Rectal smooth muscle tissue (tissue), 1 donor: ENCODE data around the gene BMAL1.

ENCODE experiments used
- H3K27ac ChIP-seq: one replicate; pipeline ENCODE4 v1.7.0; 2013; ENCODE audit warnings: low read depth, low read length, inconsistent platforms
- H3K27me3 ChIP-seq: one replicate; pipeline ENCODE4 v1.7.0; 2013; ENCODE audit warnings: low read length; ENCODE audit not compliant: control insufficient read depth, insufficient read depth
- H3K36me3 ChIP-seq: one replicate; pipeline ENCODE4 v1.7.0; 2013; ENCODE audit warnings: low read length; ENCODE audit not compliant: control insufficient read depth, insufficient read depth
- H3K4me1 ChIP-seq: one replicate; pipeline ENCODE4 v1.7.0; 2013; ENCODE audit warnings: low read length; ENCODE audit not compliant: control insufficient read depth, insufficient read depth
- H3K4me3 ChIP-seq: one replicate; pipeline ENCODE4 v1.7.0; 2013; ENCODE audit warnings: low read length
- H3K9ac ChIP-seq: one replicate; pipeline ENCODE4 v1.7.0; 2013; ENCODE audit warnings: low read length

Gene BMAL1

DNA sequence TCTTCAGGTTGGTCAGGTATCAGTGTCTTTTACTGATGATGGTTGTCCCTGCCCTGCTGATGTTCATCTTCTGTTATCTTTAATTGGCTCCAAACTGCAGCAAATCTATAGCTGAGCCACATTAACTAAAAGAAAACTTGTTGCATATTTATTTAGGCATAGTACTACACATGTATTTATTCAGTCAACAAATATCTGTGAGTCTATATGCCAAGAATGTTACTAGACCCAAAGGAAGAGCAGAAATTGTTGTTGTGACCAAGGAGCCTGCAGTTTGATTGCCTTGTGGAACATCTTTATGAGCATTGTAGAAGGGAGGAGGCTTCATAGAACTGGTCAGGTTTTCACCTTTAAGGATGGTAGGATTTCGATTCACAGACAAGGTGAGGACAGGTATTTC is 10.1 kb downstream of the BMAL1 start:
- H3K4me3 ChIP-seq, result no peak overlapping the region
- H3K4me1 ChIP-seq, result no peaks in the 10 kb centered on the region
- no peaks in the 10 kb centered on the region for H3K36me3 ChIP-seq
- H3K27ac ChIP-seq, result no peak overlapping the region
- no peak overlapping the region for H3K9ac ChIP-seq
- no peaks in the 10 kb centered on the region for H3K27me3 ChIP-seq

DNA sequence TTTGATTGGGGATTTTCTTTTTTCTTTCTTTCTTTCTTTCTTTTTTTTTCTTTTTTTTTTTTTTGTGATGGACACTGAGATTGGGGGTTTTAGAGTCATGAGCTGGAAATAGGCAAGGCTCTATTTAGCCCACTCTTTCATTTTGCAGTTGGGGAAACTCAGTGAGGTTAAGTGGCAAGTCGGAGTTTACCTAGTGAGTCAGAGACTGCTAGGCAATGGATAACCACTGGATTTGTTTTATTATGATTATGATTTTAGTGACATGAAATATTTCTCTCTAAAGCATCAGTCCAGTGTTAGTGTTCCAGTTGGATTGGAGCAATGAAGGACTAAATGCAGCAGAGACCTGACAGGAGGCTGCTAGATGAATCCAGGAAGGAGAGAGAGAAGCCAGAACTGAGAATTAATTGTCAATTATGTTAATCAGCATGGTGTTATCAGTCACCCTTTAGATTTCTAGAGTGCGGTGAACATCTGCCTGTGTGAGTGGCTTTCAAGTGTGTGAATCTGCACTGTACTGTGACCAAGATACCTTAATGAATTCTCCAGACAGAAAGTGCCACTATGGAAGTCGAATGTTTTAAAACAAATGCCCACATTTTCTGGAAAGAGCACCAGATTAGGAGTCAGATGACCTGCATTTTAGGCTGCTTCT is 10.9 kb downstream of the BMAL1 start:
- no peak overlapping the region for H3K4me3 ChIP-seq
- H3K27me3 ChIP-seq, result no peaks in the 10 kb centered on the region
- no peaks in the 10 kb centered on the region for H3K36me3 ChIP-seq
- no peak overlapping the region for H3K27ac ChIP-seq
- H3K4me1 ChIP-seq, result no peaks in the 10 kb centered on the region
- H3K9ac ChIP-seq, result no peak overlapping the region

DNA sequence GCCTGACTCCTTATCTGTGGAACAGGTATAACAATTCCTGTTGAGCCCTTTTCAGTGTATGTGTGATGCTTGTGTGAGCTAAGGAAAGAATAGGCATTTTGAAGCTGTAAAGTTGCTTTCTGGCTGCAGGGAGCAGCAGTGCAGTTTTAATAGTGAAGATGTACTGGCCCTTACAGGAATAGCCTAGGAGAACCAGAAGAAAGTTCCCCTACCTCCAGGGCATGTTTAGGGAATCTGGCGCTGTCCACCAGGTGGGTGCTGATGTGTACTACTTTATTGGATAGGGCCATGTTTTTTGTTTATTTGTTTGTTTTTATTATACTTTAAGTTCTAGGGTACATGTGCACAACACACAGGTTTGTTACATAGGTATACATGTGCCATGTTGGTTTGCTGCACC is 11.5 kb downstream of the BMAL1 start:
- no peak overlapping the region for H3K9ac ChIP-seq
- H3K36me3 ChIP-seq, result no peaks in the 10 kb centered on the region
- no peak overlapping the region for H3K4me3 ChIP-seq
- H3K27me3 ChIP-seq, result no peaks in the 10 kb centered on the region
- H3K4me1 ChIP-seq, result no peaks in the 10 kb centered on the region
- H3K27ac ChIP-seq, result no peak overlapping the region

DNA sequence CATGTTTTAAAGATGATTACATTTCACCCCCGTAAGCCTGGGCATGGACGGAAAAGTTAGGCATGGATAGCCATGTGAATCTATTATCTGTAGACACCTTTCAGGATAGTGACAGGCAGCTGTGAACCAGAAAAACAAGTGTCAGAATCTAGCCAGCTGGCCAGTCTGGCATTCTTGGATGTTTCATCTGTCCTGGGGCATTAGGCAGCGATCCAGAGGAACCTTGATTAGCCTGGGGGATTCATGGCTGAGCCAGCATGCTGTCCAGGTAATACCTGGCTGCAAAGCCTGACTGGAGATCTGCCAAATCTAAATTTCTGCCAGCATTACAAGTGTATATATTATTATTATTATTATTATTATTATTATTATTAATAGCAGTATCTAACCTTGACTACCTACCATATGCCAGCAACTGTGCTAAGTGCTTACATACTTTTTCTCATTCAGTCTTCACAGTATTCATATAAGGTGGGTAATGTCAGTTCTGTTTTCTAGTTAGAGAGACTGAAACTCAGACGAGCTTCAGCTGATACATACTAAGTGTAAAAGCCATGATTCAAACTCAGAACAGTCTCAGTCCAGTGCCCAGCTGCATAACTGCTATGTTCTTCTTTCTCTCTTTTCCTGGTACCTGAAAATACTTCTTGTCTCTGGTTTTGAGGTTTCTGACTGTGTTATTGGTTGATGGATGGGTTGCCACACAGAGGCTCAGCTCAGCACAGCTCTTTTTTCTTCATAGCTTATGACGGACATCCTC is 12.8 kb downstream of the BMAL1 start:
- H3K4me3 ChIP-seq, result no peak overlapping the region
- H3K36me3 ChIP-seq, result no peaks in the 10 kb centered on the region
- no peak overlapping the region for H3K27ac ChIP-seq
- H3K27me3 ChIP-seq, result no peaks in the 10 kb centered on the region
- no peaks in the 10 kb centered on the region for H3K4me1 ChIP-seq
- no peak overlapping the region for H3K9ac ChIP-seq

DNA sequence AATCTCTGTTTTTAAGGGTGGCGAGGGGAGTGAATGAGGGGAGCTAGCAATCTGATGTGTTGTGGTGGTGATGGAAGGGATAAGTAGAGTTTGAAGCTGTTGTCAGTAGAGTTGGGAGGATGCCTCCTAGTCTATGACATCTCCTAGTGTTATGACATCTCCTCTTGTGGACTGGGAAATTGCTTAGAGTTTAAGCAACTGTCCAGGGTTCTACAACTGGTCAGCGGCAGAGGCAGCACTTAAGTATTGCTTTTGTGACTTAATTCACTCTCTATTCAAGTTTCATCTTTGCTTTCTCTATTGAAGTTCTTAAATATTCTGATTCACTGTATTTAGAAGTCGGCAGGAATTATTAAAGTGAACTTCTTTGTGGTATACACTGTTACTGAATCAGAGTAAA is 13.8 kb downstream of the BMAL1 start:
- Histone ChIP-seq H3K27ac (no peak overlapping the region), H3K4me3 (no peak overlapping the region), H3K9ac (no peak overlapping the region), H3K4me1 (no peaks in the 10 kb centered on the region), H3K27me3 (no peaks in the 10 kb centered on the region), H3K36me3 (no peaks in the 10 kb centered on the region)

DNA sequence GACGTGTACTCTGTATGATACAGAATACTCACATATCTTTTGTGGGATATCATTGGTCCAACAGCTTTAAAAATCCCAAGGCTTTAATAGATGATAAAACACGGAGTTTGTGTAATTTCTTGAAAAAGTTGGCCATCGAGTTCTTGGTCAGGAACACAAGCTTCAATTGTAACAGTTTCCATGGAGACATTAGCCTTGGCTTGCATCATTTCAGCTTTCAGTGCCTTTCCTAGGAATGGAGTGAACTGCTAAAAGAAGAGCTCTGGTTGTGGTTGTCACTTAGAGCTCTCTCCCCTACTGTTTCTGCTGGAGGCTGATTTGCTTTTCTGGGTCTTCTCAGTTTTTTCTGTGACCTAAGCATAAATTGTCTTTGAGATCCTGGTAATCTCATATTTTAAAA is 14.2 kb downstream of the BMAL1 start:
- H3K4me3 ChIP-seq, result no peak overlapping the region
- H3K27ac ChIP-seq, result no peak overlapping the region
- no peak overlapping the region for H3K9ac ChIP-seq
- no peaks in the 10 kb centered on the region for H3K27me3 ChIP-seq
- no peaks in the 10 kb centered on the region for H3K4me1 ChIP-seq
- no peaks in the 10 kb centered on the region for H3K36me3 ChIP-seq

DNA sequence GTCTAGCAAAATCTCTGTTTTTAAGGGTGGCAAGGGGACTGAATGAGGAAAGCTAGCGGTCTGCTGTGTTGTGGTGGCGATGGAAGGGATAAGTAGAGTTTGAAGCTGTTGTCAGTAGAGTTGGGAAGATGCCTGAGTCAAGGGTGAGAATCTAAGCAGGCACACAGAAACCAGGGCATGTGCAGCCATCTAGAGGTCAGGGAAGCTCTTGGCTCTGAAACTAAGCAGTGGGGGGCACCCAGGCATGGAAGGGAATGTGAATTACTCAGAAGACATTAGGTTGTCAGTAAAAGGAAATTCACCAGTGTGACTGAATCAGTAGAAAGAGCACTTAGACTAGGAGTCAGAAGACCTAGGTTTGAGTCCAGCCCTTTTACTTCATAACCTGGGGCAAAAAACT is 15.4 kb downstream of the BMAL1 start:
- H3K27me3 ChIP-seq, result no peaks in the 10 kb centered on the region
- H3K27ac ChIP-seq, result no peak overlapping the region
- no peak overlapping the region for H3K4me3 ChIP-seq
- H3K9ac ChIP-seq, result no peak overlapping the region
- H3K4me1 ChIP-seq, result no peaks in the 10 kb centered on the region
- no peaks in the 10 kb centered on the region for H3K36me3 ChIP-seq

DNA sequence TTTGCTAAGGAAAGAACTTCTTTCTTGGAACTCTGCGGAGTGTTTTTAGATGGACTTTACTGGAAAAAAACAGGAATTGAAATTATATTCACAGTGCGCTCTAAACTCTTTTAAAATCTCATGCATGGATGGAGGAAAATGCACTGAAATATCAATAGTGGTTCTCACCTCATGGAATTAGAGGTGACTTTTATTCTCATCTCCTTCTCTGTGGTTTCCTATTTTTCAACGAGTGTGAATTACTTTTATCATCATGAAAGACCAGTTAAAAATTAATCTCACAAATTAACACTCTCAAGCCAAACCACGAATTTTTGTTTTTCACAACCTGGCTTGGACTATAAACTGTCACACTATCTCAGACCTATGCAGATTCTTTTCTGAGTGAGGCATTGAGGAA is 16.6 kb downstream of the BMAL1 start:
- no peaks in the 10 kb centered on the region for H3K4me1 ChIP-seq
- no peak overlapping the region for H3K27ac ChIP-seq
- no peaks in the 10 kb centered on the region for H3K36me3 ChIP-seq
- no peaks in the 10 kb centered on the region for H3K27me3 ChIP-seq
- H3K9ac ChIP-seq, result no peak overlapping the region
- H3K4me3 ChIP-seq, result no peak overlapping the region

DNA sequence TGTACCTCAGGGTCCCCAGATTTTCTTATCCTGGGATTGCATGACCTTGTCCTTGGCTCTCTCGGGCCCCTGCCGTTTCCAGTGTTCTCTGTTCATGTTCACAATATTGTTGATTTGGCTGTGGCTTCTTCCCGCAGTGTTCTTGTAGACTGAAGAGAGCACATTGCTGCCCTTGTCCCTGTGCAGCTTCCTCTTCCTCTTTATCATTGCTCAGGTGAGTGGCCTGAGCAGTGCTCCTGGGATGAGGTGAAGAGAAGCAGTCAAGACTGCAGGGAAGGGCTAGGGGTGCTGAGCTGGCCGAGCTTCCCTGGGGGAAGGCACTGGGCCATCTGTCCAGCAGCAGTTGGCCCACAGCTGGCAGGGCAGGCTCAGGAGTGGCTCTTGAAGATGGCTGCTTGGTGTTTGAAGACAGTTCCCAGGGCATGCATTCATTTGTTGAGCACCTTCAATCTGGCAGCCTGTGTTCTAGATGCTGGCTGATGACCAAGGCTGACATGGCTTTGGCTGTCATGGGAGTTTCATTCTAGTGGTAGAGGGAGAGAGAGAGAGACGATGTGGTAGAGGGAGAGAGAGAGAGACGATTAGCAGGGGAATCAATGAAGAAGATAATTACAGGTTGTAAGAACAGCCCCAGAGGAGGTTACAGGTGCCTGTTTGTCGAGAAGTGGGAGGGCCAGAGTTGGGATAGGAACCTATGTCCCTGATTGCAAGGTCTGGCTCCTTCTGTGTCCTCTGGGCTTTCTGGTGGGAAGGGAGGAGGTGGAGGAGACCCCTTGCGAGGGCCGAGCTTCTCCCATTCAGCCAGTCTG is 17.4 kb downstream of the BMAL1 start:
- H3K4me1 ChIP-seq, result no peaks in the 10 kb centered on the region
- H3K36me3 ChIP-seq, result no peaks in the 10 kb centered on the region
- no peaks in the 10 kb centered on the region for H3K27me3 ChIP-seq
- H3K27ac ChIP-seq, result no peak overlapping the region
- no peak overlapping the region for H3K9ac ChIP-seq
- no peak overlapping the region for H3K4me3 ChIP-seq

DNA sequence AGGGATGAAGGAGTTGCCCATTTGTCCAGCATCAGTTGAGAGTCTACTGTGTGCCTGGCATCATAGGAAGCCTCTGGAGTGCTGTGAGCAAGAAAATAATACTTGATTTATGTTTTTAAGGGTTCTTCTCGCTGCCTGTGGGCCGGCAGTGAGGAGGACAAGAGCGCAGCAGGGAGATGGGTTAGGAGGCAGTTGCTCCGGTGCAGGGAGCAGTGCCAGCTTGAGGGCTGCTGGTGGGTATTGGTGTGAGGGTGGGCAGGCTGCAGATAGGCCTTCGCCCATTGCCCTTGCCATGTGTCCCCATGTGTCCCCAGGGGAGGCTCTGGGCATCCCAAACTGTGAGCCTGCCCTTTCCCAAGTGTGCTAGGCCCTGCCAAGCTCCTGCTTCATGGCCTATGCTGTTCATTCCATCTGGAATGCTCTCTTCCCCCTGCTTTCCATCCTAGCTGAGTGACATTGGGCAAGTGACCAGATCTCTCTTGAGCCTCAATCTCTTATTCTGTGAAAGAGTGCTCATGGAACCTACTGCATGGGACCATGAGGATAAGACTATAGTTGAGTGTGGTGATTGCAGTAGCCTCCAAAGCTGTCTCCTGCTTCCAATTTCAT is 19.8 kb downstream of the BMAL1 start:
- Histone ChIP-seq H3K27ac (no peak overlapping the region), H3K4me3 (no peak overlapping the region), H3K4me1 (no peaks in the 10 kb centered on the region), H3K36me3 (no peaks in the 10 kb centered on the region), H3K27me3 (no peaks in the 10 kb centered on the region), H3K9ac (no peak overlapping the region)

DNA sequence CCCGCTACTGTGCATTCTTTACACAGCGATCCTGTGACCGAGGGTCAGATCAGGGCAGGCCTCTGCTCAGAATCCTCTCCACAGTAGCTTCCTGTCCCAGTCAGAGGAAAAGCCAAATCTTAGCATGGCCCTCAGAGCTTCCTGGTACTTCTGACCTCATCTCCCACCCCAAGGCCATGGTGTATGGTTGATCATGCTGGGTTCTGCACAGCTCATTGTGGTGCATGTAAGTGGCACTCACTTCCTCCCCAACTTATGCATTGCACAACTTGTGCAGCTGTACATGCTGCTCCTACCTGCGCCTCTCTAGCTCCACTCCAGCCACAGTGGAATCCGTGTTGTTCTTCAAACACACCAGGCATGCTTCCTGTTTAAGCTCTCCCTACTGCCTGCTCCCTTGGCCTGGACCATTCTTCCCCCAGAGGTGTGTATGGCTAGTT is 20.3 kb downstream of the BMAL1 start:
- no peaks in the 10 kb centered on the region for H3K4me1 ChIP-seq
- no peaks in the 10 kb centered on the region for H3K27me3 ChIP-seq
- no peak overlapping the region for H3K4me3 ChIP-seq
- H3K9ac ChIP-seq, result no peak overlapping the region
- H3K27ac ChIP-seq, result no peak overlapping the region
- H3K36me3 ChIP-seq, result no peaks in the 10 kb centered on the region

DNA sequence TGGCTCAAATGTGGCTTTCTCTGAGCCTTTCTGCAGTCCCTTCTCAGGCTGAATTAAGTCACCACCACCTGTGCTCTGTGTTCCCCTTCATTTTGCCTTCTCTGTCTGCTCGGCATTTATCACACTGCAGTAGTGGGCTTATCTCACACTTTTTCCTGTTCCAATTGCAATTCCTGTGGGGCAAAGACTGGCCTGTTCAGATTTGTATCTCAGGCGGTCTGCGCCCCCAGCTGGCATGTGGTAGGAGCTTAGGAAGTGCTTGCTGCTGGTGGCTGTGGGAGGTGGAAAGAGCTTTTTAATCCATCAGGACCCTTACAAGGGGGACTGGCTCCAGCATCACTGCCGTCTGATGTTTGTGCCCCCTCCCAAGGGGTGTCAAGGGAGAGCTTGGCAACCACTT is 21.2 kb downstream of the BMAL1 start:
- H3K4me3 ChIP-seq, result no peak overlapping the region
- no peak overlapping the region for H3K27ac ChIP-seq
- H3K36me3 ChIP-seq, result no peaks in the 10 kb centered on the region
- no peak overlapping the region for H3K9ac ChIP-seq
- H3K4me1 ChIP-seq, result no peaks in the 10 kb centered on the region
- no peaks in the 10 kb centered on the region for H3K27me3 ChIP-seq
